Heart right ventricle (tissue), 16 donors: ENCODE measurements around the gene IVL. TPM values are rescaled to one million over a fixed set of nuclear protein-coding genes. Genes with fewer than 3 reads are reported as not detected.

Experiments
- ATAC-seq, 8 donors: fragments of 200-7000 bp; cut with Tn5 transposase; one replicate each; pipeline ENCODE4 v1.9.1; 2020; ENCODE audit warnings: mild to moderate bottlenecking in 8 of 8, moderate library complexity in 8 of 8, moderate number of reproducible peaks in 1 of 8
- DNase-seq, 2 donors: peaks; one replicate each; pipeline ENCODE4 v3.0.0-alpha.2; 2020
- H3K27ac ChIP-seq, 10 donors: fragments of 200-600 bp; sonication (generic) in 2 of 10; one replicate each; pipeline versions ENCODE4 v1.5.0 to v1.8.0; 2020 to 2022; ENCODE audit warnings: mild to moderate bottlenecking in 3 of 10
- H3K27me3 ChIP-seq, 7 donors: fragments of 200-600 bp; one replicate each; pipeline ENCODE4 v1.8.0; 2021 to 2022; ENCODE audit warnings: mild to moderate bottlenecking in 2 of 7
- H3K36me3 ChIP-seq, 9 donors: fragments of 200-600 bp; sonication (generic) in 1 of 9; one replicate each; pipeline versions ENCODE4 v1.5.0 to v1.8.0; 2020 to 2022; ENCODE audit warnings: mild to moderate bottlenecking in 2 of 9
- H3K4me1 ChIP-seq, 9 donors: fragments of 200-600 bp; sonication (generic) in 1 of 9; one replicate each; pipeline versions ENCODE4 v1.5.0 to v1.8.0; 2020 to 2022; ENCODE audit warnings: mild to moderate bottlenecking in 4 of 9
- H3K4me3 ChIP-seq, 10 donors: fragments of 200-600 bp; sonication (generic) in 2 of 10; one replicate each; pipeline versions ENCODE4 v1.5.0 to v1.8.0; 2020 to 2022; ENCODE audit warnings: mild to moderate bottlenecking in 7 of 10, moderate library complexity in 2 of 10
- H3K9me3 ChIP-seq, 11 donors: fragments of 200-600 bp in 10 of 11; sonication (generic) in 2 of 11; one replicate each; pipeline versions ENCODE4 v1.5.0 to v1.8.0; 2013 to 2022; ENCODE audit warnings: mild to moderate bottlenecking in 2 of 11, control low read depth in 1 of 11, moderate library complexity in 1 of 11
- CTCF ChIP-seq, 9 donors: fragments of 200-600 bp; sonication (generic) in 2 of 9; IDR thresholded peaks; one replicate each; pipeline versions ENCODE4 v1.5.0 to v1.8.0; 2021 to 2022; ENCODE audit warnings: antibody characterized with exemption in 9 of 9, mild to moderate bottlenecking in 5 of 9, moderate library complexity in 1 of 9
- WGBS, 2 donors: extraction: QIAGEN DNeasy Blood & Tissue Kit; methylation state at CpG; one replicate each; pipeline ENCODE4 v1.1.7; 2013; ENCODE audit warnings: inconsistent platforms in 1 of 2; 5-methylcytosine and 5-hydroxymethylcytosine counted together
- intact Hi-C, 10 donors: fragments of 100-400 bp; cut with DNase I; formaldehyde crosslinking; loops; one replicate each; pipeline versions ENCODE4 v1.11.1 to v1.14.2; 2022
- polyA plus RNA-seq, 2 donors: library from polyadenylated mRNA; stranded (reverse); fragments of 200-250 nt; gene quantifications; one replicate each; pipeline ENCODE4 v1.2.3, GENCODE V29; 2013
- total RNA-seq, 10 donors: library from RNA; stranded (reverse); fragmentation: NEBNext Ultra II Directional in 3 of 10; extraction: Animal tissue kit (Norgen Biotek cat#: 25700) in 3 of 10; gene quantifications; one replicate each; pipeline versions ENCODE4 v1.2.1 to v1.2.4, GENCODE V29; 2021 to 2023
- donor health status: Arrhythmogenic right ventricular cardiomyopathy.
- donor health status: ischemic (EF 13 %, LVEDD 7.1; RV severe dilation, severe dysfunction).
- donor health status: healthy with polysubstance abuse.
- donor health status: DM: no; HTN: yes; CAD: no.
- donor health status: DM: no; HTN: no; CAD: no.
- donor health status: ischemic (EF 25% LVEDD 6.9; RV normal size, moderate dysfunction).
- donor health status: ischemic (EF 25% LVEDD 5.7; RV mildly dilated, moderate dysfunction).
- donor health status: healthy.
- donor health status: DM: yes; HTN: yes; CAD: no.
- donor health status: Ischemic cardiomyopathy.
- donor health status: ischemic (EF 35%, LVEDD 5.7; RV mildly dilated, moderate dysfunction).
- donor health status: nonischemic (EF 11% LVEDD 7.7; RV severe dilation, severe dysfunction).
- donor health status: DM: yes; HTN: yes; CAD: no.
- donor health status: PGD.
- donor health status: ischemic (EF 29% LVEDD 5.4; RV normal size, mild dysfunction).
- donor health status: nonischemic (EF 23%, LVEDD 6.1; RV moderate dilation, normal function).

Gene IVL
- total and polyA plus RNA-seq, 12 donors: 0.06 TPM; not detected in 11

- intact Hi-C loops: no loop called here
- no peaks in the 10 kb centered on the region for H3K36me3 ChIP-seq
- ATAC-seq: no peak
- no peak overlapping the region for H3K27ac ChIP-seq
- no peaks in the 10 kb centered on the region for H3K4me1 ChIP-seq
- no peak overlapping the region for H3K4me3 ChIP-seq
- no peak for TF ChIP-seq CTCF (IDR thresholded peaks at IDR 0.05)
- H3K9me3 ChIP-seq: peaks cover 0 to 2% (median 0%) of the 10 kb centered on the region in 11 donors
- DNase-seq: no peak
- peaks cover 0 to 3% (median 0%) of the 10 kb centered on the region in 7 donors for H3K27me3 ChIP-seq
- 58 to 63% methylated on average over 10 of the region's 10 CpGs for WGBS, 2 donors
These were observed 52.2 kb downstream of the IVL start for GRCh38 chr1:152960452-152961044.

Other genes starting within 250 kb of the IVL start
- not detected for gene LCE2D, start 245.2 kb upstream of the IVL start, total RNA-seq
- not detected for gene LCE2D, start 245.2 kb upstream of the IVL start, polyA plus RNA-seq
- not detected for gene LCE2C, start 233.3 kb upstream of the IVL start, total RNA-seq
- gene LCE2C, start 233.3 kb upstream of the IVL start, polyA plus RNA-seq: not detected
- not detected for gene LCE2B, start 222.4 kb upstream of the IVL start, total RNA-seq
- not detected for gene LCE2B, start 222.4 kb upstream of the IVL start, polyA plus RNA-seq
- gene LCE2A, start 210.2 kb upstream of the IVL start, total RNA-seq: not detected
- gene LCE2A, start 210.2 kb upstream of the IVL start, polyA plus RNA-seq: not detected
- gene LCE4A, start 200.4 kb upstream of the IVL start, total RNA-seq: not detected
- gene LCE4A, start 200.4 kb upstream of the IVL start, polyA plus RNA-seq: not detected
- not detected for gene KPRP, start 150.5 kb upstream of the IVL start, total RNA-seq
- not detected for gene KPRP, start 150.5 kb upstream of the IVL start, polyA plus RNA-seq
- gene LCE1F, start 133.4 kb upstream of the IVL start, total RNA-seq: not detected
- gene LCE1F, start 133.4 kb upstream of the IVL start, polyA plus RNA-seq: not detected
- not detected for gene LCE1E, start 122.3 kb upstream of the IVL start, total RNA-seq
- not detected for gene LCE1E, start 122.3 kb upstream of the IVL start, polyA plus RNA-seq
- gene LCE1D, start 111.8 kb upstream of the IVL start, total RNA-seq: not detected
- gene LCE1D, start 111.8 kb upstream of the IVL start, polyA plus RNA-seq: not detected
- gene LCE1C, start 101.9 kb upstream of the IVL start, total RNA-seq: not detected
- gene LCE1C, start 101.9 kb upstream of the IVL start, polyA plus RNA-seq: not detected
- gene LCE1B, start 96.6 kb upstream of the IVL start, total RNA-seq: not detected
- gene LCE1B, start 96.6 kb upstream of the IVL start, polyA plus RNA-seq: not detected
- not detected for gene LCE1A, start 81.1 kb upstream of the IVL start, total RNA-seq
- gene LCE1A, start 81.1 kb upstream of the IVL start, polyA plus RNA-seq: not detected
- gene LCE6A, start 65.7 kb upstream of the IVL start, total RNA-seq: not detected
- gene LCE6A, start 65.7 kb upstream of the IVL start, polyA plus RNA-seq: not detected
- not detected for gene LCE7A, start 48.5 kb upstream of the IVL start, total RNA-seq
- not detected for gene LCE7A, start 48.5 kb upstream of the IVL start, polyA plus RNA-seq
- not detected for gene SMCP, start 30.2 kb upstream of the IVL start, total RNA-seq
- gene SMCP, start 30.2 kb upstream of the IVL start, polyA plus RNA-seq: not detected
- gene SPRR5, start 38.7 kb downstream of the IVL start, total RNA-seq: not detected
- gene SPRR5, start 38.7 kb downstream of the IVL start, polyA plus RNA-seq: not detected
- gene SPRR4, start 62.1 kb downstream of the IVL start, total RNA-seq: not detected
- not detected for gene SPRR4, start 62.1 kb downstream of the IVL start, polyA plus RNA-seq
- not detected for gene SPRR1A, start 75.5 kb downstream of the IVL start, total RNA-seq
- not detected for gene SPRR1A, start 75.5 kb downstream of the IVL start, polyA plus RNA-seq
- not detected for gene SPRR3, start 93.2 kb downstream of the IVL start, total RNA-seq
- 1 to 10 TPM in 1 of 2 donors, not detected in 1; 2.6 TPM for gene SPRR3, start 93.2 kb downstream of the IVL start, polyA plus RNA-seq
- gene SPRR1B, start 122.7 kb downstream of the IVL start, total RNA-seq: not detected
- under 1 TPM in 1 of 2 donors, not detected in 1; 0.30 TPM for gene SPRR1B, start 122.7 kb downstream of the IVL start, polyA plus RNA-seq
- gene SPRR2D, start 132.6 kb downstream of the IVL start, total RNA-seq: not detected
- gene SPRR2D, start 132.6 kb downstream of the IVL start, polyA plus RNA-seq: under 1 TPM in 1 of 2 donors, not detected in 1; 0.14 TPM
- not detected for gene SPRR2A, start 149.0 kb downstream of the IVL start, total RNA-seq
- gene SPRR2A, start 149.0 kb downstream of the IVL start, polyA plus RNA-seq: under 1 TPM in 1 of 2 donors, not detected in 1; 0.35 TPM
- not detected for gene SPRR2B, start 163.1 kb downstream of the IVL start, total RNA-seq
- gene SPRR2B, start 163.1 kb downstream of the IVL start, polyA plus RNA-seq: not detected
- not detected for gene SPRR2E, start 186.0 kb downstream of the IVL start, total RNA-seq
- under 1 TPM in 1 of 2 donors, not detected in 1; 0.22 TPM for gene SPRR2E, start 186.0 kb downstream of the IVL start, polyA plus RNA-seq
- not detected for gene SPRR2F, start 205.0 kb downstream of the IVL start, total RNA-seq
- not detected for gene SPRR2F, start 205.0 kb downstream of the IVL start, polyA plus RNA-seq
- gene SPRR2G, start 242.3 kb downstream of the IVL start, total RNA-seq: not detected
- not detected for gene SPRR2G, start 242.3 kb downstream of the IVL start, polyA plus RNA-seq